ENCODE measurements around the gene RNU7-1. TPM values are rescaled to one million over a fixed set of nuclear protein-coding genes. Genes with fewer than 3 reads are reported as not detected.

RNU7-1 gene
- total and polyA plus RNA-seq, 10 of the 15 experiments (the other 5 are each of a cell fraction or from before 2014, with no cell fraction given) = not detected

- TF ChIP-seq, protein P1, sequence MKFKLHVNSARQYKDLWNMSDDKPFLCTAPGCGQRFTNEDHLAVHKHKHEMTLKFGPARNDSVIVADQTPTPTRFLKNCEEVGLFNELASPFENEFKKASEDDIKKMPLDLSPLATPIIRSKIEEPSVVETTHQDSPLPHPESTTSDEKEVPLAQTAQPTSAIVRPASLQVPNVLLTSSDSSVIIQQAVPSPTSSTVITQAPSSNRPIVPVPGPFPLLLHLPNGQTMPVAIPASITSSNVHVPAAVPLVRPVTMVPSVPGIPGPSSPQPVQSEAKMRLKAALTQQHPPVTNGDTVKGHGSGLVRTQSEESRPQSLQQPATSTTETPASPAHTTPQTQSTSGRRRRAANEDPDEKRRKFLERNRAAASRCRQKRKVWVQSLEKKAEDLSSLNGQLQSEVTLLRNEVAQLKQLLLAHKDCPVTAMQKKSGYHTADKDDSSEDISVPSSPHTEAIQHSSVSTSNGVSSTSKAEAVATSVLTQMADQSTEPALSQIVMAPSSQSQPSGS (IDR thresholded peaks at IDR 0.05; ENCODE audit: low read length) = no peak
- TF ChIP-seq ZNF622 (IDR thresholded peaks at IDR 0.05) (no peak), ZNF207 (IDR thresholded peaks at IDR 0.05; ENCODE audit: borderline replicate concordance) (peak; percentile 42; the same call in 1 of the 2 replicates), MXI1 (IDR thresholded peaks at IDR 0.05; ENCODE audit: low read depth, low read length) (no peak; the same call in 1 of the 2 replicates), HDAC6 (IDR thresholded peaks at IDR 0.05; ENCODE audit: unreplicated experiment) (no peak), SMC3 (IDR thresholded peaks at IDR 0.05; ENCODE audit: borderline replicate concordance, low read length) (peak; percentile 14; the same call in 1 of the 2 replicates), CBX3 (IDR thresholded peaks at IDR 0.05; ENCODE audit: borderline replicate concordance, low read depth) (no peak), POLR2AphosphoS5 (IDR thresholded peaks at IDR 0.05; ENCODE audit: low read length) (peak; percentile 97), FOXK2 (IDR thresholded peaks at IDR 0.05) (no peak), JUNB (IDR thresholded peaks at IDR 0.05) (peak; percentile 29; the same call in 1 of the 2 replicates), ZNF217 (IDR thresholded peaks at IDR 0.05) (no peak), REST (IDR thresholded peaks at IDR 0.05; ENCODE audit: low read depth, low read length) (0 out of 2 replicates have a peak, but pooled peaks have one; percentile 12), RUNX3 (IDR thresholded peaks at IDR 0.05; ENCODE audit: low read length) (no peak), LARP7 (IDR thresholded peaks at IDR 0.05) (peak; percentile 18), CEBPZ (IDR thresholded peaks at IDR 0.05; ENCODE audit: low read depth, low read length) (no peak; the same call in 1 of the 2 replicates), SREBF2 (IDR thresholded peaks at IDR 0.05; ENCODE audit: low read length) (no peak)
- TF ChIP-seq, protein P2, sequence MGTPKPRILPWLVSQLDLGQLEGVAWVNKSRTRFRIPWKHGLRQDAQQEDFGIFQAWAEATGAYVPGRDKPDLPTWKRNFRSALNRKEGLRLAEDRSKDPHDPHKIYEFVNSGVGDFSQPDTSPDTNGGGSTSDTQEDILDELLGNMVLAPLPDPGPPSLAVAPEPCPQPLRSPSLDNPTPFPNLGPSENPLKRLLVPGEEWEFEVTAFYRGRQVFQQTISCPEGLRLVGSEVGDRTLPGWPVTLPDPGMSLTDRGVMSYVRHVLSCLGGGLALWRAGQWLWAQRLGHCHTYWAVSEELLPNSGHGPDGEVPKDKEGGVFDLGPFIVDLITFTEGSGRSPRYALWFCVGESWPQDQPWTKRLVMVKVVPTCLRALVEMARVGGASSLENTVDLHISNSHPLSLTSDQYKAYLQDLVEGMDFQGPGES (IDR thresholded peaks at IDR 0.05) = no peak
Measured at GRCh38 chr12:6953442-6954315, 10.1 kb downstream of the RNU7-1 start (continued).

Data from GM12878 (cell line).